GM12878 (cell line): ENCODE results near the gene B4GALT1. TPM values are rescaled to one million over a fixed set of nuclear protein-coding genes. Genes with fewer than 3 reads are reported as not detected.

Experiments
- BCL11A ChIP-seq: IDR thresholded peaks from 2 replicates; pipeline ENCODE4 v1.6.1; 2011; ENCODE audit warnings: low read depth, low read length
- BRCA1 ChIP-seq: IDR thresholded peaks from 2 replicates; pipeline ENCODE4 v1.6.1; 2011; ENCODE audit warnings: low read depth, low read length, improper control_type of control experiment
- CEBPB ChIP-seq, 2 experiments: fragments of 150-350 bp in 1 of 2; IDR thresholded peaks; 2 replicates each; pipeline ENCODE4 v1.6.1; 2012 to 2014; ENCODE audit warnings: low read depth in 2 of 2, low read length in 2 of 2, borderline replicate concordance in 1 of 2, inconsistent platforms in 1 of 2
- CHD4 ChIP-seq: fragments of 200-600 bp; sonication (generic); IDR thresholded peaks from 2 replicates; pipeline ENCODE4 v1.6.1; 2016; ENCODE audit warnings: mild to moderate bottlenecking
- EED ChIP-seq: sonication (generic); IDR thresholded peaks from 2 replicates; pipeline ENCODE4 v1.6.1; 2016; ENCODE audit warnings: antibody characterized with exemption, low read depth
- EP300 ChIP-seq, 2 experiments: fragments of 150-350 bp in 1 of 2; IDR thresholded peaks; 2 replicates each; pipeline ENCODE4 v1.6.1; 2011 to 2012; ENCODE audit warnings: low read depth in 2 of 2, low read length in 2 of 2, borderline replicate concordance in 1 of 2, improper control_type of control experiment in 1 of 2, inconsistent platforms in 1 of 2; ENCODE audit not compliant: control insufficient read depth in 1 of 2
- ESRRA ChIP-seq: IDR thresholded peaks from 2 replicates; pipeline ENCODE4 v1.6.1; 2012; ENCODE audit warnings: mild to moderate bottlenecking, low read length, improper control_type of control experiment
- EZH2 ChIP-seq: IDR thresholded peaks from 2 replicates; pipeline ENCODE4 v1.6.1; 2012; ENCODE audit warnings: low read depth, mild to moderate bottlenecking, control low read depth, inconsistent platforms, low read length, borderline replicate concordance; ENCODE audit not compliant: control insufficient read depth
- HDAC2 ChIP-seq: fragments of 200-600 bp; sonication (generic); IDR thresholded peaks from 2 replicates; pipeline ENCODE4 v1.6.1; 2017
- IKZF2 ChIP-seq, 2 experiments: fragments of 450-650 bp; IDR thresholded peaks; 2 replicates each; pipeline ENCODE4 v1.6.1; 2017; ENCODE audit warnings: mild to moderate bottlenecking in 2 of 2, moderate library complexity in 2 of 2
- IRF5 ChIP-seq: fragments of 450-650 bp; IDR thresholded peaks from 2 replicates; pipeline ENCODE4 v1.6.1; 2017; ENCODE audit warnings: borderline replicate concordance
- JUND ChIP-seq: IDR thresholded peaks from 2 replicates; pipeline ENCODE4 v1.6.1; 2012; ENCODE audit warnings: low read depth, mild to moderate bottlenecking, low read length, improper control_type of control experiment, moderate library complexity
- MTA3 ChIP-seq: IDR thresholded peaks from 2 replicates; pipeline ENCODE4 v1.6.1; 2012; ENCODE audit warnings: low read length, inconsistent platforms, borderline replicate concordance
- NFYB ChIP-seq: IDR thresholded peaks from 2 replicates; pipeline ENCODE4 v1.6.1; 2011; ENCODE audit warnings: low read depth, mild to moderate bottlenecking, low read length, improper control_type of control experiment, moderate library complexity; ENCODE audit not compliant: insufficient read depth
- NR2F1 ChIP-seq: fragments of 450-650 bp; conservative IDR thresholded peaks from 2 replicates; pipeline ENCODE4 v1.6.1; 2017; ENCODE audit warnings: mild to moderate bottlenecking
- POLR2AphosphoS2 ChIP-seq: IDR thresholded peaks from 2 replicates; pipeline ENCODE4 v1.6.1; 2011; ENCODE audit warnings: low read depth, mild to moderate bottlenecking, low read length, improper control_type of control experiment, moderate library complexity
- RELB ChIP-seq: fragments of 450-650 bp; IDR thresholded peaks from 2 replicates; pipeline ENCODE4 v1.6.1; 2017; ENCODE audit warnings: low read depth, mild to moderate bottlenecking, moderate library complexity
- SP1 ChIP-seq: IDR thresholded peaks from one replicate; pipeline ENCODE4 v1.6.1; 2011; ENCODE audit warnings: low read depth, low read length
- TCF3 ChIP-seq: IDR thresholded peaks from 2 replicates; pipeline ENCODE4 v1.6.1; 2012; ENCODE audit warnings: low read depth, mild to moderate bottlenecking, low read length, borderline replicate concordance; ENCODE audit not compliant: insufficient read depth
- USF2 ChIP-seq: IDR thresholded peaks from 2 replicates; pipeline ENCODE4 v1.6.1; 2011; ENCODE audit warnings: low read depth, low read length, improper control_type of control experiment, borderline replicate concordance
- ZNF207 ChIP-seq: fragments of 450-650 bp; IDR thresholded peaks from 2 replicates; pipeline ENCODE4 v1.6.1; 2014; ENCODE audit warnings: antibody characterized with exemption, mild to moderate bottlenecking, borderline replicate concordance
- ZNF687 ChIP-seq: fragments of 450-650 bp; IDR thresholded peaks from 2 replicates; pipeline ENCODE4 v1.6.1; 2017; ENCODE audit warnings: mild to moderate bottlenecking, moderate library complexity
- polyA plus RNA-seq, 11 experiments: library from polyadenylated mRNA; depleted of rRNA in 4 of 11; unstranded in 6 of 11; stranded (reverse) in 5 of 11; fragments of >200 nt; fragmentation: Nextera tagmentation in 4 of 11; fragmentation: Illumina TruSeq in 1 of 11; extraction: Ambion mirVana in 4 of 11; extraction: Trizol in 1 of 11; gene quantifications; 1 replicate in 1 of 11; 2 replicates in 10 of 11; pipeline versions ENCODE4 v1.2.1 to v1.2.3, GENCODE V29; 2011 to 2016; ENCODE audit warnings: inconsistent platforms in 2 of 11, missing spikeins in 2 of 11, low read depth in 1 of 11
- total RNA-seq, 4 experiments: library from RNA; depleted of rRNA in 3 of 4; stranded (reverse); fragments of >200 nt in 3 of 4; fragmentation: Illumina TruSeq in 1 of 4; extraction: Trizol in 1 of 4; gene quantifications; 2 replicates each; pipeline versions ENCODE4 v1.2.1 to v1.2.3, GENCODE V29; 2013 to 2021

The B4GALT1 gene
- total and polyA plus RNA-seq, 10 of the 15 experiments (the other 5 are each of a cell fraction or from before 2014, with no cell fraction given), result 12.7 to 79.0 (median 41.0) TPM

GRCh38 chr9:33167084-33167971, at the start of gene B4GALT1 (continued):
- TF ChIP-seq ZNF687, result peak; percentile 94
- peak; percentile 68; the same call in 1 of the 2 replicates for TF ChIP-seq POLR2AphosphoS2
- TF ChIP-seq RELB, result 0 out of 2 replicates have a peak, but pooled peaks have one; percentile 14
- TF ChIP-seq IKZF2 (IDR thresholded peaks at IDR 0.05), result peak; percentile 34 to 49; a peak in 2 of 4 replicates
- no peak for TF ChIP-seq BRCA1
- no peak for TF ChIP-seq IRF5
- no peak for TF ChIP-seq TCF3
- TF ChIP-seq MTA3, result no peak
- no peak for TF ChIP-seq EED
- 0 out of 4 replicates have a peak, but pooled peaks of 1 of the 2 experiments have one; percentile 11 for TF ChIP-seq EP300 (IDR thresholded peaks at IDR 0.05; ENCODE audit: borderline replicate concordance in 1 of 2, control insufficient read depth in 1 of 2, low read depth in 2 of 2, low read length in 2 of 2)
- TF ChIP-seq ESRRA, result no peak
- TF ChIP-seq NR2F1, result 0 out of 2 replicates have a peak, but pooled peaks have one; percentile 28
- no peak for TF ChIP-seq JUND
- peak; percentile 69 for TF ChIP-seq SP1
- no peak for TF ChIP-seq CHD4
- no peak for TF ChIP-seq EZH2
- no peak for TF ChIP-seq NFYB
- no peak for TF ChIP-seq HDAC2
- no peak for TF ChIP-seq USF2
- no peak for TF ChIP-seq BCL11A
- TF ChIP-seq ZNF207, result no peak
- TF ChIP-seq CEBPB (IDR thresholded peaks at IDR 0.05; ENCODE audit: borderline replicate concordance in 1 of 2, low read depth in 2 of 2, low read length in 2 of 2), result no peak
